Measurements from ENCODE around the gene ZMYND8.
A peak's percentile ranks its signal among the peaks of the same experiment; 100 is the strongest.
"Not testable (repeated sequence)": the region's sequence is repeated elsewhere in the genome, so short reads cannot be mapped to it uniquely, and the experiment has no call there.

The ZMYND8 gene

GRCh38 chr20:47292581-47292980 is 63.9 kb downstream of the ZMYND8 start:
- DNase-seq (ENCODE audit: extremely low spot score, insufficient read length, low read depth) = no peak
- FAIRE-seq = no peak

- no peak for FAIRE-seq
- DNase-seq (ENCODE audit: extremely low spot score, insufficient read length, low read depth) = no peak
These were observed 65.7 kb downstream of the ZMYND8 start for GRCh38 chr20:47290666-47291430.

- DNase-seq (ENCODE audit: extremely low spot score, insufficient read length, low read depth) = no peak
- FAIRE-seq = no peak
These were observed 66.5 kb downstream of the ZMYND8 start for GRCh38 chr20:47290008-47290407.

- no peak for FAIRE-seq
- no peak for DNase-seq (ENCODE audit: extremely low spot score, insufficient read length, low read depth)
These were observed 67.4 kb downstream of the ZMYND8 start for GRCh38 chr20:47289096-47289495.

- FAIRE-seq; DNase-seq (ENCODE audit: extremely low spot score, insufficient read length, low read depth): not testable (repeated sequence)
These were observed 68.0 kb downstream of the ZMYND8 start for GRCh38 chr20:47288530-47288929.

- FAIRE-seq = no peak
- no peak for DNase-seq (ENCODE audit: extremely low spot score, insufficient read length, low read depth)
These were observed 68.8 kb downstream of the ZMYND8 start for GRCh38 chr20:47287609-47288144.

- FAIRE-seq = no peak
- DNase-seq (ENCODE audit: extremely low spot score, insufficient read length, low read depth) = no peak
These were observed 69.8 kb downstream of the ZMYND8 start for GRCh38 chr20:47286681-47287080.

- DNase-seq (ENCODE audit: extremely low spot score, insufficient read length, low read depth) (no peak), FAIRE-seq (no peak)
These were observed 71.3 kb downstream of the ZMYND8 start for GRCh38 chr20:47285189-47285588.

- no peak for DNase-seq (ENCODE audit: extremely low spot score, insufficient read length, low read depth)
- FAIRE-seq = no peak
These were observed 72.1 kb downstream of the ZMYND8 start for GRCh38 chr20:47284373-47284772.

- FAIRE-seq = no peak
These were observed 73.1 kb downstream of the ZMYND8 start for GRCh38 chr20:47283411-47283810.

GRCh38 chr20:47282864-47283263 is 73.6 kb downstream of the ZMYND8 start:
- no peak for DNase-seq (ENCODE audit: extremely low spot score, insufficient read length, low read depth)
- no peak for FAIRE-seq

More at GRCh38 chr20:47283411-47283810, 73.1 kb downstream of the ZMYND8 start:
- no peak for DNase-seq (ENCODE audit: extremely low spot score, insufficient read length, low read depth)

- DNase-seq (ENCODE audit: extremely low spot score, insufficient read length, low read depth) (no peak), FAIRE-seq (no peak)
These were observed 75.1 kb downstream of the ZMYND8 start for GRCh38 chr20:47281376-47281775.

- FAIRE-seq (no peak), DNase-seq (ENCODE audit: extremely low spot score, insufficient read length, low read depth) (no peak)
These were observed 75.8 kb downstream of the ZMYND8 start for GRCh38 chr20:47280668-47281067.

- FAIRE-seq = no peak
- DNase-seq (ENCODE audit: extremely low spot score, insufficient read length, low read depth) = no peak
These were observed 76.3 kb downstream of the ZMYND8 start for GRCh38 chr20:47280228-47280627.

- FAIRE-seq = no peak
- no peak for DNase-seq (ENCODE audit: extremely low spot score, insufficient read length, low read depth)
These were observed 77.6 kb downstream of the ZMYND8 start for GRCh38 chr20:47278907-47279348.

GRCh38 chr20:47277535-47277872 is 79.0 kb downstream of the ZMYND8 start:
- not testable (repeated sequence) for FAIRE-seq; DNase-seq (ENCODE audit: extremely low spot score, insufficient read length, low read depth)

GRCh38 chr20:47276851-47277534 is 79.5 kb downstream of the ZMYND8 start:
- DNase-seq (ENCODE audit: extremely low spot score, insufficient read length, low read depth) (no peak), FAIRE-seq (no peak)

- FAIRE-seq = no peak
- no peak for DNase-seq (ENCODE audit: extremely low spot score, insufficient read length, low read depth)
These were observed 80.2 kb downstream of the ZMYND8 start for GRCh38 chr20:47276251-47276650.

GRCh38 chr20:47275548-47275947 is 81.0 kb downstream of the ZMYND8 start:
- FAIRE-seq (no peak), DNase-seq (ENCODE audit: extremely low spot score, insufficient read length, low read depth) (no peak)

GRCh38 chr20:47274401-47275108 is 81.9 kb downstream of the ZMYND8 start:
- FAIRE-seq = peak; percentile 72
- DNase-seq (ENCODE audit: extremely low spot score, insufficient read length, low read depth) = peak; percentile 58

Measured in GM18507 (cell line).